DND-41 (cell line): ENCODE measurements around the gene BMP4.

Source experiments
- EZH2 ChIP-seq: IDR thresholded peaks from 3 replicates; pipeline ENCODE4 v1.6.1; 2012; ENCODE audit warnings: borderline replicate concordance, low read depth, mild to moderate bottlenecking, moderate library complexity, low read length, inconsistent platforms; ENCODE audit not compliant: severe bottlenecking
- TF ChIP-seq, protein P1 (sequence below): IDR thresholded peaks from 2 replicates; pipeline ENCODE4 v1.5.1; 2012; ENCODE audit warnings: borderline replicate concordance, low read length, moderate library complexity, mild to moderate bottlenecking; ENCODE audit not compliant: poor library complexity, severe bottlenecking; ENCODE audit errors: extremely low read depth

DNA sequence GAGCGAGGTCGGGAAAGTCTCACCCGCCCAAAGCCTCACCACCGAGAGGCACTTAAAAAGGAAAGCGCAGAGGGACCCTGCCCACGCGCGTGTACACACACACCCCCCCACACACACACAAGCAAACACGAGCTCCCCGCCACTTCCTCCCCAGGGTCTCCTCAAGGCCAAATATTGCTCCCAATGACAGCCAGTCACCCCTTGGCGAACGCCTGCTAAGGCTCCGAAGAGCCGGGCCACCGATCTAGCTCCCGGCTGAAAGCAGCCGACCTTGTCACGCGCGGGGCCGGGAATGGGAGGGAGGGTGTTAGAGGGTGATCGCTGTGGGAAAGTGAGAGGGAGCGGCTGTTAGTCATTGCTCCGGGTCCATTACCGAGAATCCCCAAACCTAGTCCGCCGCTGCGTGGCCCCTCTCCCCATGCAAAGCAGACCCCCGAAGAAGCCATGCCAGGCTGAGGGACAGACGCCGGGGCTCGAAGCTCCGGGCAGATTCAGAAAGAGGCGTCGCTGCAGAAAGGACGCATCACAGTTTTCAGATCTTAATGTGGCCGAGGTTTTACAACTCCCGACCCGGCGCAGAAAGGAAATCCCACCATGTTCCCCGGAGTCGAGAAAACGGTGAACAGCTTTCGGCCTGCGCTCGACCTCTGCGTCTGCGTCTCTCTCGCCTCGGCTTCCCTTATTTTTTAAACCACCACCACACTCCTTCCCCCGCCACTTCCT is 2.6 kb downstream of the BMP4 start:
- TF ChIP-seq, protein P1, sequence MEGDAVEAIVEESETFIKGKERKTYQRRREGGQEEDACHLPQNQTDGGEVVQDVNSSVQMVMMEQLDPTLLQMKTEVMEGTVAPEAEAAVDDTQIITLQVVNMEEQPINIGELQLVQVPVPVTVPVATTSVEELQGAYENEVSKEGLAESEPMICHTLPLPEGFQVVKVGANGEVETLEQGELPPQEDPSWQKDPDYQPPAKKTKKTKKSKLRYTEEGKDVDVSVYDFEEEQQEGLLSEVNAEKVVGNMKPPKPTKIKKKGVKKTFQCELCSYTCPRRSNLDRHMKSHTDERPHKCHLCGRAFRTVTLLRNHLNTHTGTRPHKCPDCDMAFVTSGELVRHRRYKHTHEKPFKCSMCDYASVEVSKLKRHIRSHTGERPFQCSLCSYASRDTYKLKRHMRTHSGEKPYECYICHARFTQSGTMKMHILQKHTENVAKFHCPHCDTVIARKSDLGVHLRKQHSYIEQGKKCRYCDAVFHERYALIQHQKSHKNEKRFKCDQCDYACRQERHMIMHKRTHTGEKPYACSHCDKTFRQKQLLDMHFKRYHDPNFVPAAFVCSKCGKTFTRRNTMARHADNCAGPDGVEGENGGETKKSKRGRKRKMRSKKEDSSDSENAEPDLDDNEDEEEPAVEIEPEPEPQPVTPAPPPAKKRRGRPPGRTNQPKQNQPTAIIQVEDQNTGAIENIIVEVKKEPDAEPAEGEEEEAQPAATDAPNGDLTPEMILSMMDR: no peak
- no peak for TF ChIP-seq EZH2
